ENCODE measurements around the gene INTS3.
"Not testable (repeated sequence)": the region's sequence is repeated elsewhere in the genome, so short reads cannot be mapped to it uniquely, and the experiment has no call there.

Gene INTS3

DNA sequence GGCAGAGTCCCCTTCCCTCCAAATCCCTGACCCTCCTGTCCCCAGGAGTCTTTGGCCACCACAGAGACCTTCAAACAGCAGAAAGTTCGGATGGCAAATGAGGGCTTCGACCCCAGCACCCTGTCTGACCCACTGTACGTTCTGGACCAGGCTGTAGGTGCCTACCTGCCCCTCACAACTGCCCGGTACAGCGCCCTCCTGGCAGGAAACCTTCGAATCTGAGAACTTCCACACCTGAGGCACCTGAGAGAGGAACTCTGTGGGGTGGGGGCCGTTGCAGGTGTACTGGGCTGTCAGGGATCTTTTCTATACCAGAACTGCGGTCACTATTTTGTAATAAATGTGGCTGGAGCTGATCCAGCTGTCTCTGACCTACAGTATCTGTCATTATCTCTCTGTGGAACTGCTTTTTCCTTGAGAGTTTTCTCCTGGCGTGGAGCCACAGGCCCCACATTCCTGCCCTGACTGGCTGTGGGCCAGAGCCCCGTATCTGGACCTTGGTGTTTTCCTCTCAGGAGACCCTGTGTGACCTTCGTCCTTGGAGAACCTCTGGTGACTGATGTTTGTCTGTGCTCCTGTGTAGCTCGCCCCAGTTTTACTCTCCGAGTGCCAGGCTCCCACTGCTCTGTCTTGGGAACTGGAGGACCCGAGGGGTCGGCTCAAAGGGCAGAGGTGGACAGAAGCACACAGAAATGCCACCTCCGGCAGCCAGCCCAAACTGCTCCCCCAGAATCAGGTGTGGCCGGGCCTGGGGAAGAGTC lies 52.1 kb downstream of the INTS3 start:
- no peak for FAIRE-seq

DNA sequence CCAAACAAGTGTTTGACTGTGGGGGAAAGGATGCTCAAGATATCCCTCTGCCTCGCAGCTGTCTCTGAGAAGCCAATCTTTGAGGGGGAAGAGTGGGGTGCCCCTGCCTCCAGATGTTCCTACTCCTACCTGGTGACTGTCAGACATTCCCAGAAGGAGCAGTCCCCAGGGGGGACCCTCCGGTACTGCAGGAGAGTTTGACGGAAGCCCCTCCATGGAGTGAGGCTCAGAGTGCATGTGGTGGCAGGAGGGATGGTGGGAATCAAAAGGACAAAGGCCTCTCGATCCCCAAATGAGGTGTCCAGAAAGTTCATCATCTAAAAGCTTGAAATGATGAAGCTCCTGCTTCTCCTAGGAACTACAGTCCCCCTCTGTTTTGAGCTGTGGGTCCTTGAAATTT lies 52.7 kb downstream of the INTS3 start:
- FAIRE-seq, result no peak

DNA sequence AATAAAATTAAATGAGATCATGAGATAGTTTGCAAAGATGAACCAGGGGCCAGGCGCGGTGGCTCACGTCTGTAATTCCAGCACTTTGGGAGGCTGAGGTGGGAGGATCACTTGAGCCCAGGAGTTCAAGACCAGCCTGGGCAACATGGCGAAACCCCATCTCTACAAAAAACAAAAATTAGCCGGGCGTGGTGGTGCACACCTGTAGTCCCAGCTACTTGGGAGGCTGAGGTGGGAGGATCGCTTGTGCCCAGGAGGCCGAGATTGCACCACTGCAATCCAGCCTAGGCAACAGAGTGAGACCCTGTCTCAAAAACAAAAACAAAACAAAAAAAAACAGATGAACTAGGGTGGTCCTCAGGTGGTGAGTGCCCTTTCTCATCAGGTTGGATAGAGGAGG lies 54.8 kb downstream of the INTS3 start:
- not testable (repeated sequence) for FAIRE-seq

DNA sequence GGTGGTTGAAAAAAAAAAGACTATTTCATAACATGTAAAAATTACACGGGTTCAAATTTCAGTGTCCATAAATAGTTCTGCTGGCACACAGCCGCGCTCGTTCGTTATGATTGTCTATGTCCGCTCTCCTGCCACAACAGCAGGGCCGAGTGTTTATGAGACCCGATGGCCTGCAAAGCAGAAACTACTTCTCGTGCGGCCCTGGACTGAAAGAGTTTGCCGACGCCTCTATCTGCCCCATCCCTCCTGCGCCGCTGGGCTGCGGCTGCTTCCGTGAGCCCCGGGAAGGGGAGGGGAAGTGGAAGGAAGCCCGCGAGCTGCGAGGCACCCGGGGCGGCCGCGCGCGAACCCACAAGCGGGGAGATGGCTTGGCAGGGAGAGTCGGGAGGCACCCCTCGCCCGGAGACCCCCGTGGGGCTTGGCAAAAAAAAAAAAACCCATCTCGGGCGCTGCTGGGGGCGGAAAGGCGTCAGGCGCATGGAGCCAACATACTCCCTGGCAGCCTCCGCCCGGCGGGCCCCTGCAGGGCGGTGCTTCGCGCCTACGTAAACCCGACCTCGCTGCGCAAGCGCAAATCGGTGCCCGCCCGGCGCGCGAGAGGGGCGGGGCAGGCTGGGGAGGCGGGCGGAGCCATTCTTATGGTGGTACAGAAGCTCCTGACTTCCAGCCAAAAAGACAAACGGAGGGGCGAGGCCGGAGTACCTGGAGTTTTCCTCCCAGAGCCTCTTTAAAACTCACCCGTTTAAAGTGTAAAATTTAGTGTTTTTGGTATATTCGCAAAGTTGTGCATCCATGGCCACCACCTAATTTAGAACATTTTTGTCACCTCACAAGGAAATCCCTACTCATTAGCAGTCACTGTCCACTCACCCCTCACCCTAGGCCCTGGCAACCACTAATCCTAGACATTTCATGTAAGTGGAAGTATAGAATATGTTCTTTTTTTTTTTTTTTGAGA lies 55.7 kb downstream of the INTS3 start:
- FAIRE-seq, result peak; percentile 89

DNA sequence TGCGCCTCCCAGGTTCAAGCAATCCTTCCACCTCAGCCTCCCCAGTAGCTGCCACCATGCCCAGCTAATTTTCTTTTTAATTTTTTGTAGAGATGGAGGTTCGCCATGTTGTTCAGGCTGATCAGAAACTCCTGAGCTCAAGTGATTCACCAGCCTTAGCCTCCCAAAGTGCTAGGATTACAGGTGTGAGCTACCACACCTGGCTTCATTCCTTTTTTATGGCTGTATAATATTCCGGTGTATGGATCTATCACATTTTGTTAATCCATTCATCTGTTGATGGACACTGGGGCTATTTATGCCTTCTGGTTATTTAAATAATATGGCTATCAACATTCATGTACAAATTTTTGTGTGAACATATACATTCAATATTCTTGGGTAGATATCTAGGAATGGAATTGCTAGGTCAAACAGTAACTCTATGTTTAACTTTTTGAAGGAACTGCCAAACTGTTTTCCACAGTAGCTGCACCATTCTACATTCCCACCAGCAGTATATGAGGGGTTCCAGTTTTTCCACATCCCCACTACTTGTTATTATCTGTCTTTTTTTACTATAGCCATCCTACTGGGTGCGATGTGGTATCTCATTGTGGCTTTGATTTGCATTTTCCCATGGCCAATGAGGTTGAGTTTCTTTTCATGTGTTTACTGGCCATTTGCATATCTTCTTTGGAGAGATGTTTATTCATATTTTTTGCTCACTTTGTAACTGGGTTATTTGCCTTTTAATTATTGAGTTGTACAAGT lies 58.4 kb downstream of the INTS3 start:
- no peak for FAIRE-seq

DNA sequence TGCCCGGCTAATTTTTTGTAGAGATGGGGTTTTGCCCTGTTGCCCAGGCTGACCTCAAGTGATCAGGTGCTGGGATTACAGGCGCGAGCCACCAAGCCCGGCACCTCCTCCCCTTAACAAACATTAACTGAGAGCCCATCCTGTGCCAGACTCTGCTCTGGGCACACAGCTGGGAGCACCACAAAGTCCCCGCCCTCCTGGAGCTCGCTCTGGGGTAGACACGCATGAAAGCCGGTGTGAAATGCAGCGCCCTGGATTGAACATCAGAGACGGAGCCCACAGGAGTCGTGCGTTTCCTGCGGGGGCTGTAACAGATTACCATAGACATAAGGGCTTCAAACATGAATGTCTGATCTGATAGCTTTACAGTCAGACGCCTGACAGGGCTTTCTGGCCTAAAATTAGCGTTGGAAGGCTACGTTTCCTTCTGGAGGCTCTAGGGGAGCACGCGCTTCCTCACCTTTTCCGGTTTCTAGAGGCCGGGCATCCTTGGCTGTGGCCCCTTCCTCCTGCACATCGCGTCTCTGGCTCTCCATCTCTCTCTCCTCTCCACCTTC lies 61.7 kb downstream of the INTS3 start:
- no peak for FAIRE-seq

DNA sequence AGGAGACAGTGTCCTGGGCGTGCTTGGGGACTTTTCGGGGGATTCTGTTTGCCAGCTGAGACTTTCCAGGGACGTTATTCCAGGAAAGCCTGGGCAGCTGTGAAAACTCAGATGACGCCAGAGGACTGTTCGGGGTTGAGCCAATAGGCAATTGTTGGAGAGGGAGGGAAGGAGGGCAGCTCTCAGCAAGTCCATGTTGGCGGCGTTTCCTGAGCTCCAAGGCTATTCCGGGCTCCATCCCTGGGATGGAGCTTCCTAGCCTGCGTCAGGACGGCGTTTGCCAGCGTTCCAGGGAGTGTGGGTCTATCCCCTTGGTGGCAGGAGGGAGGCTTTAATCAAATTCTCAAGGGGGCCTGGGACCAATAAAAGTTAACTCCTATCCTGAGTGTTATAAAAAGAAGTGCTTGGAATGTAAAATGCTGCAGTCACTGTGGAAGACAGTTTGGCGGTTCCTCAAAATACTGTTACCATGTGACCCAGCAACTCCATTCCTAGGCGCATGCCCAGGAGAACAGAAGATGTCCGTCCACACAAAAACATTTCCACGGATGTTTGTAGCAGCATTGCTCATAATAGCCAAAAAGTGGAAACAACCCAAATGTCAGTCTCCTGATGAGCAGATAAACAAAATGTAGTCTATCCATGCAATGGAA lies 62.6 kb downstream of the INTS3 start:
- no peak for FAIRE-seq

DNA sequence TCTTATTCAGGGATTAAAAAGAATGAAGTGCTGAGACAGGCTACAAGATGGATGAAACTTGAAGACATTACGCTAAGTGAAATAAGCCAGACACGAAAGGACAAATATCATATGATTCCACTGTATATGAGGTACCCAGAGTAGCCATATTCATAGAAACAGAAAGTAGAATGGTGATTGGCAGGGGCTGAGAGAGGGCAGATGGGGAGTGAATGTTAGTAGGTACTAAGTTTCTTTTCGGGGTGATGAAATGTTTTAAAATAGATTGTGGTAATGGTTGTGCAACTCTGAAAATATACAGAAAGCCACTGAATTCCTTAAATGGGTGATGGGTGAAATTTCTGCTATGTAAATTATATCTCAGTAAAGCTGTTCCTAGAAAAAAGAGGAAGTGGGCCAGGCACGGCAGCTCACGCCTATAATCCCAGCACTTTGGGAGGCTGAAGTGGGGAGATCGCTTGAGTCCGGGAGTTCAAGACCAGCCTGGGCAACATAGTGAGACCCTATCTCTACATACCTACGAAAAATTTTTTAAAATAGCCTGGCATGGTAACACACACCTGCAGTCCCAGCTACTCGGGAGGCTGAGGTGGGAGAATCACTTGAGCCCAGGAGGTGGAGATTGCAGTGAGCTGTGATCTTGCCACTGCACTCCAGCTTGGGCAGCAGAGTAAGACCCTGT lies 63.3 kb downstream of the INTS3 start:
- FAIRE-seq, result no peak

DNA sequence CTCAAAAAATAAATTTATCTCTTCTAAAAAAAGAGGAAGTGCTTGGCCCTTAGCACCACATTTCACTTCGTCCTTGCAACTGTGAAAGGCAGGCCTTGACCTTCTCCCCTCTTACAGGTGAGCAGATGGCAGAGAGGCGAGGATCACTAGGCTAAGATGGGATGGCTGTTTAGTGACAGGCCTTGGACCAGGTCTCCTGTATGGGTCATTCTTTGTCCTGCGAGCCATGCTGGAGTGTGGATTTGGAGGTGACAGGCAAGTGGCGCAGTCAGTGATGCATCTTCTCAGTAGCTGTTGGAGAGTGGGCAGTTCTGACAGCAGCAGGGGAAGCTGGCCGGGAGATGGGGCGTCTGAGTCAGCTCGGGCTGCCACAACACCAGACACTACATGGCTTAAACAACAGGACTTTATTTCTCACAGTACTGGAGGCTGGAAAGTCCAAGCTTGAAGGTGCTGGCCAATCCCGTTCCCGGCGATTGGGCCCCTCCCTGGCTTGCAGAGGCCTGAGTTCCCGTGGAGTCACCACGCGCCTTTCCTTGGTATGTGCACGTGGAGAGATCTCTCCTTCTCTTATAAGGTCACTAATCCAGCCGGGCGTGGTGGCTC lies 63.9 kb downstream of the INTS3 start:
- no peak for FAIRE-seq

DNA sequence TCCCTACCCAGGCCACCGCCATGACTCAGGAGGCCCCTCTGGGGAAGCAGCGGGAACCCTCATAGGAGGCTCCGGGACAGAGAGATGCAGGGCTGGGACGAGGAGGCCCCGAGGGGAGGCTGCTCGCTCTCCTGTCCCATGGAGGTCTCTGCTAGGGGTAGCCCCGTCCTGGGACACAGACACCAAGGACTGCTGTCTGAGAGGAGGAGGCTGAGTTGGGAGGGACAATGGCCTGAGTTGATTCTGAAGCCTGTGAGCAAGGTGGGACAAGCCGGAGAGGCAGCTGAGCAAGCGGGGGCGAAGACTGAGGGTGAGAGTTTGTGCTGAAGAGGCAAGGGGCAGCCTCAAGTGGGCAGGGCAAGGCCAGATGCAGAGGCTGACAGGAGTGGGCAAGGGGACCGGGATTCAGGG lies 64.8 kb downstream of the INTS3 start:
- FAIRE-seq, result no peak

DNA sequence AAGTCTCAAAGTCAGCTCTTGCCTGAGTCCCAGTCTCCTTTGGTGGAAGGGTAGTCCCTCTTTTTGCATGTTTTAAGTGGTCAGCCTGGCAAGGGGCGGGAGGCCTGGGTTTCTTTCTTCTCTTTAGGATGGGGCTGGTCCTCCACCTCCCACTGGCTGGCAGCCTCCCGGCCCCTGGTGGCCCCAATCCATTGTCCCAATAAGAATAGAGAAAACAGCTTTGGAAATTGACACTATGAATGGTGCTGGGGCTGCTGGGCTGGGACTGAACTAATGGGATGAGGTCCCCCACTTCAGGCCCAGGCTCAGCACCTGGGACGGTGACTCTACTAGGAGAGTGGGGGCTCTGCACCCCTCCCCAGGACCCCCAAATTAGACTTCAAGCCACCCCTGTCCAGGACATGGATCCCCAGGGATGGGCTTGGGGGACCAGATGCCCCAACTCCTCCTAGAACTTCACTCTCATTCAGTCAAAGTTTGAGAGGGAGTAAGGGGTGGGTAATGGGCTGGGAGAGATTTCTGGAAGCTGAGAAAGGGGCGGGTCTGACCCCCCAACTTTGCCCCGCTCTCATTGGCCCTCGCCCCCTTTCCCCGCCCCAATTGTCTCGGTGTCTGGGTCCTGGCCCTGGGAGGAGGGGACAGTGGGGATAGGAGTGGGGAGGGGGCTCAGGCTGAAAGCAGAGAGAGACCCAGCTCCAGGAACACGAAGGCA lies 65.6 kb downstream of the INTS3 start:
- FAIRE-seq, result no peak

DNA sequence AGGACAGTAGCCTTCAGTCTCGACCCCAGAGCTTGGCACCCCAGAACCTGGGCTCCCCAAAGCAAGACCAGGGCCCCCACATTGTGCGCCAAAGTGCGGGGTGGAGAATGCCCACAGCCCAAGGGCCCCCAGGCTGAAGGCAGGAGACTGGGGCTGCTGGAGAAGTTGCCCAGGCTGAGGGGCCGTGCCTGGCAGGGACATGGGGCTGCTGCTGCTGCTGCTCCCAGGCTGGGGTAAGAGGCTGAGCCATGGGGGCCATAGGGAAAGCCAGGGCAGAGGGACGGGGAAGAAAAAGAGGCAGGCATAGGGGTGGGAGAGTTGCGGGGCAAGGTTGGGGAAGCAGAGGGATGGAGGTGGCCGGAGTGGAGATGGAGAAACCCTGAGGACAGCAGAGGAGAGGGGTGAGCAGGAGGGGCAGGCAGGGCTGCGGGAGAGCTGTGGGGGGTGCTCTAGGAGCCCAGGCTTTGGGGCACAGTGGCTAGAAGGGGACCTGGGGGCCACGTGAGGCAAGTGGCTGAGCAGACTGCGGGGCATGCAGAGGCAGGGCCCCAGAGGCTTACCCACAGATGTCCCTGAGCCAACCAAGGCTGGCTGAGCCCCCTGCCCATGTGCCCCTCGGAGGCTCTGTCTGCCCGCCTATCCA lies 66.2 kb downstream of the INTS3 start:
- FAIRE-seq, result no peak

DNA sequence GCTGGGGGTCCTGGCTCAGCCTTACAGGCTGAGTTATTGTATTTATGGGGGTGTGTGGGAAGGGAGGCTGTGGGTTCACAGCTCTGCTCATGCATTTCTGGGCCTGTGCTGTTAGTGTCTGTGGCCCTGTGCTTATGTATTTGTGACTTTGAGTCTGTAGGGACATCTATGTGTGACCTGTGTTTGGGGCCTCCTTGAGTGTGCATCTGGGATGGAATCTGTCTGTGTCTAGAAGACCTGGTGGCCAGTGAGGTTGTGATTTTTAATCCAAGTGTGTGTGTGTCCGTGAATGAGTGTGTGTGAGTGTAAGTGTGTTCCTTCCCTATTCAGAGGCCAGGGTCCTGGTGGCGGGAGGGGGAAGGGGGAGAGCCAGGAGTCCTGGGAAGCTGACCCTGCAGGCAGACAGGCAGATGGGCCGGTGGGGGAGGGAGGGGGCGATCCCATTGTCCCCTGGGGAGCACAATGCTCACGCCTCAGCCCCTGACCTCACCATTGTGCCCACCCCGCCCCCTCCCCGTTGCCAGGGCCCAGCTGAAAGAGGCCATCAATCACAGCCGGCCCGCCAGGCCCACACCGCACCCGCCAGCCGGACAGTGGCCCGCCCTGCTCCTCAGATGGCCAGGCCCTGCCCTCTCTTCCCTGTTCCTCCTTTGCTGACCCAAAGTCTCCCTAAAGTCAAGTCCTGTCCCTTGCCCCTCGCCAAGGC lies 66.9 kb downstream of the INTS3 start:
- FAIRE-seq, result no peak

DNA sequence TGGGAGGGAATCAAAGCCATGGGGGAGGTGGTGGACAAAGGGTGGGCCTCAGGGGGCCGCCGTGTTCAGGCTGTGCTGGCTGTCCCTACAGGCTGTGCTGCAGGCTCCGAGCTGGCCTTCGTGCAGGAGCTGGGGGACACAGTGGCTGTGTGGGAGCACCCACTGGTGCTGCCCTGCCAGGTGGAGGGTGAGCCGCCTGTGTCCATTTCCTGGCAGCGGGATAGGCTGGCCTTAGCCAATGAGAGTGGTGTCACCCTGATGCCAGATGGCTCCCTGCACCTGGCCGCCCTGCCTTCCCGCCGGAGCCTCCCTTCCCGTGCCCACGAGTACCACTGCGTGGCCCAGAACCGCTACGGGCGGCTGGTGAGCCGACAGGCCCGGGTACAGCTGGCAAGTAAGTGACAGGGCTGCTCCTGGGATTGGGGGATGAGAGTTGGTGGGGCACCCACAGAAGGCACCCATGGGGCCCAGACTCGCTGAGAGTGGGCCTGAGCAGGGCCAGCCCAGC lies 67.5 kb downstream of the INTS3 start:
- no peak for FAIRE-seq

DNA sequence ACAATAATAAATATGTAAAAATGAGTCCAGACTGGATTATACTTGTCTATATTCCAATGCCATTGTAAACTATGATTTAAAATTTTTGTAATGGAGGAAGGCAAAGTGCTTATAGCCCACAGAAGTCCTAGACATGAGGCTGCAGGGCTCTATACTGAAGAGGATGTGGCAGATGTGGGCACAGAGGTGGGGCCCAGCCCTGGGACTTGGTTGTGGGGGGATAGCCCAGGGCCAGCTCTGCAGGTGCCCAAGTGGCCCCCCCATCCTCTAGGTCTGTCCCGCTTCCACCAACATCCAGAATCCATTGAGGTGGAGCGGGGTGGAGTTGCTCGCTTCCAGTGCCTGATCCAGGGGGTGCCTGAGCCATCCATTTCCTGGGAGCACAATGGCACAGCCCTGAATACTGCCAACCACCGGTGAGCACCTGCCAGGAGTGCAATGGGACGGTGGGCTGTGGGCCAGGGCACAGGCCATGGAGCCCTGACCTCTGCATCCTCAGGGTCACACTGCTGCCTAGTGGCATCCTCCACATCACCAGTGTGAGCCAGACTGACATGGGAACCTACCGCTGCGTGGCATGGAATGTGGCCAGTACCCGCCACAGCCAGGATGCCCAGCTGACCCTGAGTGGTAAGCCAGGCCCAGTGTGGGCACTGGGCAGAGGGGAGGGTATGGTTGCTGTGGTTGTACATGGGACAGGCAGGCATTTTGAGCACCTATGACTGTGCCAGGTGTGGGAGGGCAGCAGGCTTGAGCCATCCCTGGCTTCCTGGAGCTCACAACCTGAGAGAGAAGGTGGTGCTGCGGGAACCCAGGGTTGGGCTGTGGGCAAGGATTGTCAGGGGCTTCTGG lies 68.3 kb downstream of the INTS3 start:
- FAIRE-seq, result no peak

DNA sequence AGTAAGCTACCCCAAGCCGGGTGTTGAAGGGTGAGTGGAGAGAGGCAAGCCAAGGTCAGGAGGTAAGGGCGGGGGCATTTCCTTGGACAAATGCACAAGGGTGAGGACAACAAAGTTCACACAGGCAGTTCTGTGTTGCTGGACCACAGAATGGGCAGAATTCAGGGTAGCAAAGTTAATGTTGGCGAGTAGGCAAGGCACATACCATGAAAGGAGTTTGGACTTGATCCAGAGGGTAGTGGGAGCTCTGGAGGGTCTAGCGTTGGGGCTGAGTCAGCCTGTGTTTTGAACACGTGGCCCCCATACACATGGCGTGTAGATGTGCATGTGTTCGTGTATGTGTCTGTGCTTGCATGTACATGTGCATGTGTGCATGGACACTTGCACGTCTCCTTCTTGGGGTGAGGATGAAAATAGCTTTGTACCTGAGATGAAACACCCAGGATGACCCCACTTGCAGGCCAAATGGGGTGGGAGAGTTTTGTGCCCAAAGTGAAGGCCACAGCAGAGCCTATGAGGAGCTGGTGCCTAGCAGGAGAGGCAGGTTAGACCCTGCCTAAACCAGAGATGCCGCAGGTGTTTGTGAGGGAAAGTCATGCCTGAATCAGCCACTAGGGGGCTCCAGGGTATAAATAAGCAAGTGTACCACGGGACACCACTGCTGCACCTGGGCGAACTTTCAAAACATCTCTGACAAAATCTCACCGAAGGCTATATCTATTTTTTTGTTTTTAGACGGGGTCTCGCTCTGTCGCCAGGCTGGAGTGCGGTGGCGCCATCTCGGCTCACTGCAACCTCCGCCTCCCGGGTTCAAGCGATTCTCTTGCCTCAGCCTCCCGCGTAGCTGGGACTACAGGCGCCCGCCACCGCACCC lies 69.2 kb downstream of the INTS3 start:
- peak; percentile 48 for FAIRE-seq

DNA sequence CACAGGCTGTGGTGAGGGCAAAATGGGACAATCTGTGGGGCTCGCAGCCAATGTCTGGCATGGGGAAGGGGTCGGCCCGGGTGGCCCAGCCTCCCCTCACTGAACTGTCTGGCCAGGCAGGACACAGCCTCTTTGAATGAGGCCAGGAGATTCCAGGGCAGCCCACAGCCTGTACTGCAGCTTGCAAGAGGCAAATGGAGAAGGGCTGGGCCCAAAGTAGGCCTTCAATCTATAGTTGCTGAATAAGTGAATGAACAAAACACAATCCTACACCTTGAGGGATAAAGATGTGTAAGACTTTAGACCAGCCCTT lies 70.6 kb downstream of the INTS3 start:
- FAIRE-seq, result no peak
